ENCODE data around the gene MED13.

- no peak for TF ChIP-seq CTCF (conservative IDR thresholded peaks at IDR 0.05)
- no peak for TF ChIP-seq EZH2 (IDR thresholded peaks at IDR 0.05; ENCODE audit: low read depth)
Observed at GRCh38 chr17:62048262-62048661, 16.8 kb downstream of the MED13 start.

Measured in PC-9 (cell line).